Gastrocnemius medialis (tissue), 4 donors: ENCODE results near the gene GAMT. TPM values are rescaled to one million over a fixed set of nuclear protein-coding genes. Genes with fewer than 3 reads are reported as not detected.

Experiments used
- ATAC-seq, 2 donors: fragments of 150-250 bp; one replicate each; pipeline ENCODE4 v1.9.1; 2016
- DNase-seq, 2 donors: peaks; one replicate each; pipeline ENCODE4 v3.0.0-alpha.2; 2019
- H3K27ac ChIP-seq, 4 donors: fragments of 200-600 bp; sonication (generic); 1 replicate in 1 of 4; 2 replicates in 3 of 4; pipeline ENCODE4 v1.5.1; 2016 to 2018; ENCODE audit warnings: mild to moderate bottlenecking in 2 of 4, moderate library complexity in 1 of 4
- H3K27me3 ChIP-seq, 3 donors: fragments of 200-600 bp; sonication (generic) in 2 of 3; 1 replicate in 1 of 3; 2 replicates in 2 of 3; pipeline versions ENCODE4 v1.5.1 to v1.6.0; 2016 to 2019; ENCODE audit warnings: mild to moderate bottlenecking in 1 of 3, moderate library complexity in 1 of 3
- H3K36me3 ChIP-seq, 2 donors: fragments of 200-600 bp; sonication (generic) in 1 of 2; one replicate each; pipeline ENCODE4 v1.5.1; 2017 to 2018
- H3K4me1 ChIP-seq, 2 donors: fragments of 200-600 bp; sonication (generic) in 1 of 2; one replicate each; pipeline ENCODE4 v1.5.1; 2016 to 2017; ENCODE audit warnings: mild to moderate bottlenecking in 2 of 2
- H3K4me3 ChIP-seq, 4 donors: fragments of 200-600 bp; sonication (generic) in 3 of 4; 1 replicate in 1 of 4; 2 replicates in 3 of 4; pipeline ENCODE4 v1.5.1; 2016 to 2019; ENCODE audit warnings: mild to moderate bottlenecking in 2 of 4
- H3K9me3 ChIP-seq, 3 donors: fragments of 200-600 bp; sonication (generic) in 2 of 3; 1 replicate in 1 of 3; 2 replicates in 2 of 3; pipeline ENCODE4 v1.5.1; 2016 to 2019
- POLR2A ChIP-seq, 2 donors: fragments of 450-650 bp; IDR thresholded peaks; one replicate each; pipeline ENCODE4 v1.6.1; 2017; ENCODE audit warnings: antibody characterized with exemption in 2 of 2, mild to moderate bottlenecking in 2 of 2, moderate library complexity in 2 of 2
- in situ Hi-C, 4 donors: fragments of 200-750 bp; cut with MboI; loops; one replicate each; pipeline versions ENCODE4 v1.15.0 to v1.8.0; 2017; ENCODE audit warnings: low sequenced_read_pairs in 4 of 4
- intact Hi-C: fragments of 100-400 bp; cut with DNase I; formaldehyde crosslinking; loops from one replicate; pipeline ENCODE4 v1.15.1; 2023; ENCODE audit warnings: low total_unique reads
- total RNA-seq, 4 donors: library from RNA; depleted of rRNA; stranded (reverse); fragments of >200 nt; gene quantifications; one replicate each; pipeline versions ENCODE4 v1.1.0 to v1.2.3, GENCODE V29; 2016
- TF ChIP-seq, protein P1 (sequence below), 5 experiments: fragments of 450-650 bp in 3 of 5; fragments of 200-600 bp in 2 of 5; sonication (generic) in 2 of 5; IDR thresholded peaks in 4 of 5; conservative IDR thresholded peaks in 1 of 5; 1 replicate in 4 of 5; 2 replicates in 1 of 5; pipeline ENCODE4 v1.5.1; 2016 to 2019; ENCODE audit warnings: antibody characterized with exemption in 5 of 5, mild to moderate bottlenecking in 3 of 5, moderate library complexity in 3 of 5

The GAMT gene
- total RNA-seq, 4 donors from 2014 or later, result 269 to 421 (median 373) TPM

DNA sequence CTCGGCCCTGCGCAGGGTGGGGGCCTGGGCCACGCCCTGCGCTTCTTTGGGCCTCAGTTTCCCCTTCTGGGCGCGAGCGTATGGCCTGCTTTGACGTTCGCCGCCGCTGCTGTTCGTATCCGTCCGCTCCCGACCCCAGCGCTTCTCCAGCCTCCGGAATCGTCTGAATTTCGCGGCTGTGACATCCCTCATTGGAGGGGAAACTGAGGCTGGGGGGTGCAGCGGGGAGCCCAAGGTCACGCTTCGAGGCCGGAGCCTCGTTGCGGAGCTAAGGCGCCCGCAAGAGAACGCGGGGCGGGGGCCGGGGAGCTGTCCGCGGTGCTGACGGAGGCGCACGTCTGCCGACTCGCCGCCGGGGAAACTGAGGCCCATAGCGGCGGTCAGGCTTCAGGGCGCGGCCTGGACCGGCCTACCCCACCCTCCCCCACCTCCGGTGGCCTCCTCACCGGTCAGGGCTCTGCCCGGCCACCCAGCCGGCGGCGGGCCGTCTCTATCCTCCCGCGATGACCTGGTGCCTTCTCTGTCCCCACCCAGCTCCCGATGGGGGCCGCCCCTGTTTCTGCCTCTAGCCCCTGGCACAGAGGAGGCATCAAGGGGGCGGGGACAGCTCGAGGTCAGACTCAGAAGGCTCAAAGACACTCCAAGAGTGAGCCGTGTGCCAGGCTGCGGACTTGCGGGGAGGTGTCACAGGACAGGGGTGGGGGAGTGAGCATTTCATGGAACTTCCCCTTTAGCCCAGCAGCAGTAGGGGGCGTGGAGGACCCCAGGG lies 45.6 kb upstream of the GAMT start:
- no peak overlapping the region for H3K4me3 ChIP-seq
- TF ChIP-seq POLR2A (IDR thresholded peaks at IDR 0.05), result no peak
- TF ChIP-seq, protein P1, sequence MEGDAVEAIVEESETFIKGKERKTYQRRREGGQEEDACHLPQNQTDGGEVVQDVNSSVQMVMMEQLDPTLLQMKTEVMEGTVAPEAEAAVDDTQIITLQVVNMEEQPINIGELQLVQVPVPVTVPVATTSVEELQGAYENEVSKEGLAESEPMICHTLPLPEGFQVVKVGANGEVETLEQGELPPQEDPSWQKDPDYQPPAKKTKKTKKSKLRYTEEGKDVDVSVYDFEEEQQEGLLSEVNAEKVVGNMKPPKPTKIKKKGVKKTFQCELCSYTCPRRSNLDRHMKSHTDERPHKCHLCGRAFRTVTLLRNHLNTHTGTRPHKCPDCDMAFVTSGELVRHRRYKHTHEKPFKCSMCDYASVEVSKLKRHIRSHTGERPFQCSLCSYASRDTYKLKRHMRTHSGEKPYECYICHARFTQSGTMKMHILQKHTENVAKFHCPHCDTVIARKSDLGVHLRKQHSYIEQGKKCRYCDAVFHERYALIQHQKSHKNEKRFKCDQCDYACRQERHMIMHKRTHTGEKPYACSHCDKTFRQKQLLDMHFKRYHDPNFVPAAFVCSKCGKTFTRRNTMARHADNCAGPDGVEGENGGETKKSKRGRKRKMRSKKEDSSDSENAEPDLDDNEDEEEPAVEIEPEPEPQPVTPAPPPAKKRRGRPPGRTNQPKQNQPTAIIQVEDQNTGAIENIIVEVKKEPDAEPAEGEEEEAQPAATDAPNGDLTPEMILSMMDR (IDR thresholded peaks at IDR 0.05 in 4 of 5, conservative IDR thresholded peaks at IDR 0.05 in 1 of 5), result no peak
- intact Hi-C loops, result no loop called here
- H3K4me1 ChIP-seq, result no peaks in the 10 kb centered on the region
- peaks cover 0 to 4% of the 10 kb centered on the region in 2 donors for H3K36me3 ChIP-seq
- no peak overlapping the region for H3K27ac ChIP-seq
- DNase-seq (no peak), ATAC-seq (no peak)
- in situ Hi-C loops, result no loop called here
- peaks cover 60 to 64% (median 62%) of the 10 kb centered on the region in 3 donors for H3K27me3 ChIP-seq
- H3K9me3 ChIP-seq, result no peaks in the 10 kb centered on the region

DNA sequence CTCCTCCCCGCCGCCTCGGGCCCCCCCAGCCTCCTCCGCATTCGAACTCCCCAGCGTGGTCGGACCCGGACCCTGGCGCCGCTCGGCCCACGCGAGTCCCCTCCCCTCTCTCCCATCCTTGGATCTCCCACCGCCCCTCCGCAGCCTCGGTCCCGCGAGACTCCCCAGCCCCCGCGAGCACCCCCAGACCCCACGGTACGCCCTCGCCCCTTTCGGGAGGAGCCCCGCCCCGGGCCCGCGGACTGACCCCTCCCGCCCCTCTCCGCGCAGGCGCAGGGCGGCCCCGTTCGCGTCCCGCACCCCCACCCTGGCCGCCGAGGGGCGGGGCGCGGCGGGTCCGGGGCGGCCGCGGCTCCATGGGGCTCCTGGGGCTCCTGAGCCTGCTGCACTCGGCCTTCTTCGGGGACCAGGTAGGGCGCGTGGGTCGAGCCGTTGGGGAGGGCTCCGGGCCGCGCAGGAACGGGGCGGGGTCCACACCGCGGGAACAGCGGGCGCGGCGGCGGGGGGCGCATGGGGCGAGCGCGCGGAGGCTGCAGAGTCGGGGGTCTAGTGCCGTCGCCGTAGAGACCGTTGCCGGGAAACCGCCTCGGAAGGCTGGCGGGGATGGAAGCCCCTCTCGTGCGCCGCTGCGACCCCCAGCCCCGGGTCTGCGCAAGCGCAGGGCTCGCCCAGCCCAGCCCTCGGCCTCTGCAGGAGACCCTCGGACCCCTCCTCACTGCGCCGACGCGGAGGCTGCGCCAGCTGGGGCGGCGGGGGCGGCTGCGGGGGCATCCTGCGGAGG lies 44.8 kb upstream of the GAMT start:
- TF ChIP-seq, protein P1 (IDR thresholded peaks at IDR 0.05 in 4 of 5, conservative IDR thresholded peaks at IDR 0.05 in 1 of 5), result no peak
- no peak for TF ChIP-seq POLR2A (IDR thresholded peaks at IDR 0.05)
- H3K4me3 ChIP-seq, result peak overlapping the region in 1 of 4 donors; percentile 16
- no peaks in the 10 kb centered on the region for H3K4me1 ChIP-seq
- no peak for DNase-seq
- H3K9me3 ChIP-seq, result no peaks in the 10 kb centered on the region
- no peak for ATAC-seq
- H3K36me3 ChIP-seq, result peaks cover 0 to 12% of the 10 kb centered on the region in 2 donors
- intact Hi-C loops, result no loop called here
- in situ Hi-C loops, result no loop called here
- H3K27me3 ChIP-seq, result peaks cover 52 to 56% (median 54%) of the 10 kb centered on the region in 3 donors
- no peak overlapping the region for H3K27ac ChIP-seq

DNA sequence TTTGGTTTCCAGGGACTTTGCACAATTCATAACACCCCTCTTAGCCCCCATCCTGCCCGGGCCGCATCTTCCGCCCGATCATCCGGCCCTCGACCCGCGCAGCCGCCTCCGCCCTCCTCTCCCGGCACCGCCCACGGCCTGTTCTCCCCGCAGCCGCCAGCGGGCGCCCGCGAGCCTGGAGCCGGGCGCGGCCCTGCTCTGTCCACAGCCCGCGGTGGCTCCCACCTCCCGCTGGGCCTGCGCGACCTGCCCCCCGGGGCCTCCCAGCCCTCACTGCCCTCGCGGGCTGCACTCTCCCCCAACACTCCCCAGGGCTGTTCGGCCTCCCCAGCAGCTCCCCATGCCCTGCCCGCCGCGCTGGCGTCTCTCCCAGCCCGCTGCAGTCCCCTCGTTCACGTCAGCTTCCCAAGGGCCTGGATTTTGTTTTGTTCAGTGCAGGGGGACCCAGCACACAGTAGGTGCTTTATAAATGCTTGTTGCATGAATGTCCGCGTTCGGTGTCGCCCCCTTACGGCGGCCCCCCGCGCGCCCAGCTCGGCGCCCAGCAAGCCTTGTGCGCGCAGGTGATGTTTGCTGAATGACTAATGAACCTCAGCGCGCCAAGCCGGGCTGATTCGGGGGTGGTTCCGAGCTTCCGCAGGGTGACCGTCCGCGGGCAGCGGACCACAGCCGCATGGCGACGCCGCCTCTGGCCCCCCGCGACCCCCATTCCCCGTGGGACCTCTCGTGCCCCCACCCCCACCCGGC lies 44.0 kb upstream of the GAMT start:
- Histone ChIP-seq H3K4me3 (peak overlapping the region; percentile 16 to 60 (median 40)), H3K4me1 (no peaks in the 10 kb centered on the region), H3K9me3 (no peaks in the 10 kb centered on the region), H3K27me3 (peaks cover 45 to 48% (median 46%) of the 10 kb centered on the region in 3 donors), H3K36me3 (peaks cover 0 to 19% of the 10 kb centered on the region in 2 donors), H3K27ac (no peak overlapping the region)
- intact Hi-C loops (no loop called here), in situ Hi-C loops (no loop called here)
- DNase-seq (peak in 1 of 2 donors; percentile 43), ATAC-seq (peak; percentile 83 to 89)
- TF ChIP-seq POLR2A (IDR thresholded peaks at IDR 0.05), result no peak
- TF ChIP-seq, protein P1 (IDR thresholded peaks at IDR 0.05 in 4 of 5, conservative IDR thresholded peaks at IDR 0.05 in 1 of 5), result peak; percentile 75 to 92 (median 84)

DNA sequence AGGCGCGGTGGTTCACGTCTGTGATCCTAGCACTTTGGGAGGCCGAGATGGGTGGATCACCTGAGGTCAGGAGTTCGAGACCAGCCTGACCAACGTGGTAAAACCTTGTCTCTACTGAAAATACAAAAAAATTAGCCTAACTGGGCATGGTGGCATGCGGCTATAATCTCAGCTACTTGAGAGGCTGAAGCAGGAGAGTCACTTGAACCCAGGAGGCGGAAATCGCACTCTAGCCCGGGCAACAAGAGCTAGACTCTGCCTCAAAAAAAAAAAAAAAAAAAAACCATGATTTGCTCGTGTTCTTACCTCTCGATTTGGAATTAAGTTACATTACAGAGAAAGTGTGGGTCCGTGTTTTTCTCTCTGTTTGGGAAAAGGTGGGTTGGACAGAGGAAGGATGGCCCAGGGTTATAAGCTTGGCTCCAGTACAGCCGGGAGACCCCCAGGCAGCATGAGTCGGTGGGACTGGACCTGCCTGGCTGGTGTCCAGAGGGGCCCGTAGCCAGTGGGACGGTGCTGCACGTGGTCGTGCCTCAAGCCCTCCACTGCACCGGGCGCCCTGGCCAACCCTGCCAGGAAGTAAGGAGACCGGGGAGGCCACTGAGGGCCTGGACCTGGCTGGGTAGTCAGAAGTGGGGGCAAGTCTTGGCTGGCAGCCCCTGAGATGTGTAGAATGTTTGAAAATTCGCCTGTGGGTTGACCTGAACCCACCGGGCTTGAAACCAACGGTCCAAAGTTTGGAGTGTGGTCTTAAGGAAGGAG lies 40.5 kb upstream of the GAMT start:
- H3K4me3 ChIP-seq, result no peak overlapping the region
- peaks cover 0 to 30% of the 10 kb centered on the region in 2 donors for H3K36me3 ChIP-seq
- DNase-seq (no peak), ATAC-seq (no peak)
- in situ Hi-C loops (no loop called here), intact Hi-C loops (no loop called here)
- TF ChIP-seq, protein P1 (IDR thresholded peaks at IDR 0.05 in 4 of 5, conservative IDR thresholded peaks at IDR 0.05 in 1 of 5), result no peak
- TF ChIP-seq POLR2A (IDR thresholded peaks at IDR 0.05), result no peak
- H3K9me3 ChIP-seq, result no peaks in the 10 kb centered on the region
- H3K27ac ChIP-seq, result no peak overlapping the region
- H3K4me1 ChIP-seq, result peaks cover 14 to 23% of the 10 kb centered on the region in 2 donors
- H3K27me3 ChIP-seq, result peaks cover 15% of the 10 kb centered on the region in 3 donors
